K562 (cell line): Measurements from ENCODE around the gene SENP7. TPM values are rescaled to one million over a fixed set of nuclear protein-coding genes. Genes with fewer than 3 reads are reported as not detected.

ENCODE experiments used
- ATAC-seq: fragments of 200-7000 bp; cut with Tn5 transposase; 3 replicates; pipeline ENCODE4 v1.9.1; 2020; ENCODE audit warnings: moderate library complexity
- BruUV-seq: library from RNA; stranded (reverse); fragments of 400-500 nt; replicated peaks from 2 replicates; lab custom pipeline; 2021; lab: Mats Ljungman, UMichigan
- CTCF ChIA-PET: fragments of 300-600 bp; formaldehyde crosslinking; extraction: SDS; loops from one replicate; lab custom pipeline; 2021; ENCODE audit warnings: low intra/inter-chr PET ratio; lab: Yijun Ruan, JAX
- POLR2A ChIA-PET: fragments of 300-600, 350-650 bp; sonication (Branson Sonifier 250); formaldehyde crosslinking; extraction: SDS; loops from one replicate; lab custom pipeline; 2021; ENCODE audit warnings: antibody characterized with exemption, inconsistent platforms; lab: Yijun Ruan, JAX
- DNase-seq, 4 experiments: peaks; one replicate each; pipeline versions ENCODE4 v3.0.0 to v3.0.0-alpha.2; 2011 to 2018; ENCODE audit warnings: low spot score in 3 of 4, mixed read lengths in 3 of 4; ENCODE audit errors: extremely low read depth in 1 of 4
- FAIRE-seq: peaks from 2 replicates; lab custom pipeline; 2011; peaks lifted over from hg19 to GRCh38; lab: Jason Lieb, UNC
- H2AFZ ChIP-seq: 2 replicates; pipeline ENCODE4 v1.6.0; 2011; ENCODE audit warnings: low read depth, low read length, control low read depth, inconsistent platforms
- H3K27ac ChIP-seq: fragments of 200-600 bp; 3 replicates; pipeline ENCODE4 v1.8.0; 2011; ENCODE audit warnings: low read depth, mild to moderate bottlenecking, control low read depth, inconsistent platforms, low read length, moderate library complexity, mixed read lengths; ENCODE audit errors: extremely low read depth
- H3K27me3 ChIP-seq, 2 experiments: fragments of 300-600 bp in 1 of 2; 2 replicates in 1 of 2; 3 replicates in 1 of 2; pipeline versions ENCODE4 v1.6.0 to v1.8.0; 2011; ENCODE audit warnings: inconsistent platforms in 2 of 2, low read length in 2 of 2, mild to moderate bottlenecking in 1 of 2, mixed read lengths in 1 of 2, moderate library complexity in 1 of 2; ENCODE audit not compliant: control insufficient read depth in 2 of 2, insufficient read depth in 2 of 2
- H3K36me3 ChIP-seq: fragments of 300-600 bp; 3 replicates; pipeline ENCODE4 v1.8.0; 2011; ENCODE audit warnings: mild to moderate bottlenecking, low read length, inconsistent platforms; ENCODE audit not compliant: control insufficient read depth, insufficient read depth
- H3K4me1 ChIP-seq, 2 experiments: fragments of 200-600 bp in 1 of 2; replicated peaks in 1 of 2; 2 replicates in 1 of 2; 3 replicates in 1 of 2; pipeline versions ENCODE4 v1.5.1 to v1.8.0; 2011; ENCODE audit warnings: inconsistent platforms in 2 of 2, low read length in 2 of 2, mild to moderate bottlenecking in 1 of 2, mixed read lengths in 1 of 2, moderate library complexity in 1 of 2; ENCODE audit not compliant: control insufficient read depth in 2 of 2, insufficient read depth in 2 of 2
- H3K4me2 ChIP-seq: 2 replicates; pipeline ENCODE4 v1.6.1; 2011; ENCODE audit warnings: low read length, control low read depth, inconsistent platforms, mixed read lengths; ENCODE audit not compliant: insufficient read depth
- H3K4me3 ChIP-seq: fragments of 200-600 bp; sonication (generic), shearing (Covaris generic); 2 replicates; pipeline ENCODE4 v1.5.1; 2016; ENCODE audit warnings: control low read depth, inconsistent platforms
- H3K79me2 ChIP-seq: fragments of 200-600 bp; 3 replicates; pipeline ENCODE4 v1.8.0; 2011; ENCODE audit warnings: low read length, inconsistent platforms; ENCODE audit not compliant: control insufficient read depth, insufficient read depth
- H3K9ac ChIP-seq, 2 experiments: 2 replicates each; pipeline versions ENCODE4 v1.6.0 to v1.6.1; 2011; ENCODE audit warnings: low read depth in 2 of 2, low read length in 2 of 2, control low read depth in 1 of 2, inconsistent platforms in 1 of 2, mild to moderate bottlenecking in 1 of 2, mixed read lengths in 1 of 2; ENCODE audit not compliant: insufficient read depth in 1 of 2
- H3K9me1 ChIP-seq: one replicate; pipeline ENCODE4 v1.6.0; 2011; ENCODE audit warnings: inconsistent platforms, mild to moderate bottlenecking, low read length, moderate library complexity; ENCODE audit not compliant: control insufficient read depth, insufficient read depth
- H3K9me3 ChIP-seq: replicated peaks from 2 replicates; pipeline ENCODE4 v1.5.1; 2011; ENCODE audit warnings: low read depth, low read length, inconsistent platforms; ENCODE audit not compliant: control insufficient read depth, insufficient read depth
- H4K20me1 ChIP-seq: replicated peaks from 2 replicates; pipeline ENCODE4 v1.6.1; 2011; ENCODE audit warnings: low read length, inconsistent platforms, mixed read lengths; ENCODE audit not compliant: control insufficient read depth, insufficient read depth
- CCAR2 ChIP-seq: fragments of 200-400 bp; formaldehyde crosslinking; IDR thresholded peaks from 2 replicates; pipeline ENCODE4 v1.6.1; 2017; ENCODE audit warnings: mild to moderate bottlenecking, low read depth, low read length
- IFI16 ChIP-seq: fragments of 250-450 bp; sonication (Bioruptor Pico); IDR thresholded peaks from 2 replicates; pipeline ENCODE4 v2.1.2; 2022; ENCODE audit warnings: mild to moderate bottlenecking, inconsistent platforms
- KLF6 ChIP-seq: fragments of 250-450 bp; sonication (Bioruptor Pico); IDR thresholded peaks from 2 replicates; pipeline ENCODE4 v1.4.0; 2020; ENCODE audit warnings: mild to moderate bottlenecking, moderate library complexity, borderline replicate concordance
- NFE2L1 ChIP-seq: fragments of 450-650 bp; IDR thresholded peaks from 2 replicates; pipeline ENCODE4 v1.6.1; 2016; ENCODE audit warnings: missing genetic modification characterization, low read depth, mild to moderate bottlenecking, missing compliant biosample characterization, moderate library complexity, borderline replicate concordance
- SAFB2 ChIP-seq: fragments of 200-400 bp; formaldehyde crosslinking; IDR thresholded peaks from 2 replicates; pipeline ENCODE4 v1.6.1; 2018; ENCODE audit warnings: borderline replicate concordance, low read length, low read depth, moderate library complexity; ENCODE audit not compliant: severe bottlenecking
- TFAM ChIP-seq: fragments of 250-450 bp; sonication (Bioruptor Pico); conservative IDR thresholded peaks from 2 replicates; pipeline ENCODE4 v1.5.0; 2021; ENCODE audit warnings: mild to moderate bottlenecking, moderate library complexity
- ZNF57 ChIP-seq: fragments of 450-650 bp; formaldehyde crosslinking; IDR thresholded peaks from 2 replicates; pipeline ENCODE4 v1.4.0; 2020; ENCODE audit warnings: mild to moderate bottlenecking, moderate library complexity
- WGBS: fragments of 100-300 bp; shearing (Covaris generic); methylation state at CpG from one replicate; pipeline ENCODE4 v1.1.6; 2016; ENCODE audit warnings: low coverage, mixed read lengths; ENCODE audit not compliant: insufficient coverage; ENCODE audit errors: missing lambda C conversion rate; 5-methylcytosine and 5-hydroxymethylcytosine counted together
- in situ Hi-C: fragments of 300-500 bp; cut with MboI; formaldehyde crosslinking; loops from 4 replicates; pipeline ENCODE4 v1.15.0; 2018; ENCODE audit warnings: inconsistent platforms, mixed read lengths
- intact Hi-C: fragments of 100-400 bp; cut with micrococcal nuclease; formaldehyde crosslinking; loops from 2 replicates; pipeline ENCODE4 v1.14.2; 2022
- polyA plus RNA-seq, 8 experiments: library from polyadenylated mRNA; depleted of rRNA in 4 of 8; stranded (reverse) in 5 of 8; unstranded in 3 of 8; fragments of >200 nt; fragmentation: Nextera tagmentation in 2 of 8; fragmentation: Illumina TruSeq in 1 of 8; extraction: Ambion mirVana in 2 of 8; extraction: Trizol in 1 of 8; gene quantifications; 2 replicates each; pipeline versions ENCODE4 v1.2.1 to v1.2.3, GENCODE V29; 2011 to 2014; ENCODE audit warnings: inconsistent platforms in 1 of 8, missing spikeins in 1 of 8
- total RNA-seq, 7 experiments: library from RNA; depleted of rRNA in 6 of 7; stranded (reverse); fragments of >200 nt in 6 of 7; fragmentation: Illumina TruSeq in 2 of 7; extraction: Trizol in 2 of 7; gene quantifications; 2 replicates each; pipeline versions ENCODE4 v1.2.1 to v1.2.3, GENCODE V29; 2011 to 2021; ENCODE audit warnings: low replicate concordance in 1 of 7

SENP7 gene
- total and polyA plus RNA-seq, 9 of the 15 experiments (the other 6 are each of a cell fraction or from before 2014, with no cell fraction given): 4.1 to 21.9 (median 10.7) TPM

DNA sequence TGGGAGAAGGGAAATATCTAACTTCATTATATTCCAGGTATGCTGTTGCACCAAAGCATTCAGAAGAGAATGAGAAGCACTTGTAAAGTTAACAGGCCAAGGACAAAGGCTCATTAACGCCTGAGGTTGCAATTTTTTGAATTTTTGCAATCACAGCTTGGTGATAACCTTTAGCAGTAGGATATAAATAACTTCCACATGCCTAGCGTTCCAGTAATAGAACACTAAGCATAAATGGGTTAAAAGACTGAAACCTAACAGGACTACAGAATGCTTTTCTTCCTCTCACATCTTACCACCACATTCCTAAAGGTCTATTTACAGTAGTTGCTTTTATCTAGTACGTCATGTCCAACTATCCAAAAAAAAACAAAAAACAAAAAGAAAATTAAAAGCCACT is 135.2 kb downstream of the SENP7 start:
- H3K27ac ChIP-seq: no peak overlapping the region
- no peak overlapping the region for H3K4me3 ChIP-seq
- no peaks in the 10 kb centered on the region for H3K4me1 ChIP-seq
- no peak for FAIRE-seq
- intact Hi-C loops (loop anchor here (10.0 kb wide), 1 partner anchor 257 kb away; no protein-coding TSS in a partner anchor), in situ Hi-C loops (no loop called here)
- no peak overlapping the region for H3K4me2 ChIP-seq
- no TSS peak for BruUV-seq
- TF ChIP-seq ZNF57 (no peak), SAFB2 (no peak), KLF6 (CRISPR knock-in tag) (no peak), IFI16 (CRISPR knock-in tag) (no peak), NFE2L1 (tag) (no peak)
- no peak overlapping the region for H2AFZ ChIP-seq
- H3K36me3 ChIP-seq: no peaks in the 10 kb centered on the region; the same call in 2 of the 3 replicates
- POLR2A ChIA-PET: no interaction called here
- 46% methylated on average over 3 of the region's 3 CpGs for WGBS
- no peak overlapping the region for H3K9ac ChIP-seq
- no peaks in the 10 kb centered on the region for H3K9me3 ChIP-seq
- DNase-seq: no peak
- H4K20me1 ChIP-seq: no peaks in the 10 kb centered on the region
- no peaks in the 10 kb centered on the region for H3K27me3 ChIP-seq
- no peak for ATAC-seq
- no peaks in the 10 kb centered on the region for H3K9me1 ChIP-seq
- CTCF ChIA-PET: no interaction called here
- peaks cover 9% of the 10 kb centered on the region; the same call in 2 of the 3 replicates for H3K79me2 ChIP-seq

DNA sequence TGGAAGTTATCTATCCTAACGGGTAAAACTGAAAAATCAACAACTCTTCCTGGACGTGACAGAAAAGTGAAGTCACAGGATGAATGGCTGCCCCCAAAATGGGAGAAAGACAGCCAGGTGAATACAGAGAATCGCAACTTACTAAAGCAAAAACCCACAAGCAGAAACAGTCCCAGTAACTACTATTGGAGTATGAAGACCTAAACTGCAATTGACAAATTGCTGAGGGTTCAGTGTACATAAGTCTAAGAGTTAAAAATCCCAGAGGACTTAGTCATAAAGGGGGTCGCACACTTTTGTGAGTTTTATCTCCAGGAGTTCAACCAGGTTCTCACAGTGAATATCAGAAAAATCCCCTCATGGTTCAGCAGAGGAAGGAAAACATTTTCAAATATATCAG is 135.8 kb downstream of the SENP7 start:
- TF ChIP-seq TFAM (CRISPR knock-in tag): no peak
- no peak for TF ChIP-seq CCAR2
- Histone ChIP-seq H3K9me3 (no peaks in the 10 kb centered on the region), H3K27me3 (no peaks in the 10 kb centered on the region), H3K9ac (no peak overlapping the region), H3K4me3 (no peak overlapping the region), H3K9me1 (no peaks in the 10 kb centered on the region), H3K4me2 (no peak overlapping the region), H4K20me1 (no peaks in the 10 kb centered on the region), H3K79me2 (peaks cover 9% of the 10 kb centered on the region; the same call in 2 of the 3 replicates), H3K36me3 (no peaks in the 10 kb centered on the region; the same call in 2 of the 3 replicates), H3K27ac (no peak overlapping the region), H2AFZ (no peak overlapping the region), H3K4me1 (no peaks in the 10 kb centered on the region)
- no peak; the same call in 2 of the 3 replicates for ATAC-seq
- BruUV-seq: no TSS peak
- ChIA-PET CTCF (no interaction called here), POLR2A (no interaction called here)
- DNase-seq: no peak
- FAIRE-seq: peak; percentile 11
- in situ Hi-C loops (no loop called here), intact Hi-C loops (loop anchor here (10.0 kb wide), 1 partner anchor 258 kb away; no protein-coding TSS in a partner anchor)
- WGBS: 30% methylated on average over 4 of the region's 4 CpGs
